GM19467 (cell line): ENCODE data around the gene COQ2.
"Not testable (repeated sequence)": the region's sequence is repeated elsewhere in the genome, so short reads cannot be mapped to it uniquely, and the experiment has no call there.

Experiments
- ATAC-seq: cut with Tn5 transposase; IDR thresholded peaks from one replicate; pipeline ENCODE4 v1.9.1; 2021; ENCODE audit warnings: mild to moderate bottlenecking, moderate library complexity; ENCODE audit not compliant: unreplicated experiment

COQ2 gene

DNA sequence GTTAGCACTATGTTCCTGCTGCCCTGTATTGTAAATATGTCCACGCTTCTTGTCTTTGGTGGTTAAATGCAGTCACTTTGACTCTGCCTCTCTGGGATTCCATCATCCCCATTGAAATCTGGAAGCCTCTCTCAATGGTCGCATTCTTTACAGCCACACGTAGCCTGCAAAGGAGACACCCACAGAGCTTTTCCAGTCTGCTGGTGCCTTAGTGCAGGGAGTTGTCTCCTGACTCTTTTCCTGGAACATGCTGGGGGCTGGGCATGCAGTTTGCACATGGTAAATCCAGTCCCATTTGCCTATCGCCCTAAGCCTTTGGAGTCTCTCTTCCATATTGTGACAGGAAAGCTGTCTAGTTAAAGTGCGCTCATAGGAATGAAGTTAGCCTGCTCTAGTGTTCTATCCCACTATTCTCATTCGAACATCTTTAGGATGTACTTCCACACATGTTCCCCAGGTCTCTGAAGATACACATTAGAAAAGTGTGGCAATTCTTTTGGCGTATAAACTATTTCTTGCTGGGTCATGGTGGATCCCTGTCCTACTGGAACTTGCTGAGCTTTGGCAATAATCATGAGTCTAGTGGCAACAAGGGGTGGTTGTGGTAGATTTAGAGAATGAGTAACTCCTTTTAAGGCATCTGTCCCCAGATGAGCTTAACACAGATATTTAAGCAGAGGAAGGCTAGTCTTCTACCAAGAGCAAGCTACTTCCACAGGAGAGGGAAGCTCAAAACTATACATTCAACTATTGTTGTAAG is 33.7 kb downstream of the COQ2 start:
- no peak for ATAC-seq

GRCh38 chr4:83248486-83248885 is 36.1 kb downstream of the COQ2 start:
- ATAC-seq: no peak

DNA sequence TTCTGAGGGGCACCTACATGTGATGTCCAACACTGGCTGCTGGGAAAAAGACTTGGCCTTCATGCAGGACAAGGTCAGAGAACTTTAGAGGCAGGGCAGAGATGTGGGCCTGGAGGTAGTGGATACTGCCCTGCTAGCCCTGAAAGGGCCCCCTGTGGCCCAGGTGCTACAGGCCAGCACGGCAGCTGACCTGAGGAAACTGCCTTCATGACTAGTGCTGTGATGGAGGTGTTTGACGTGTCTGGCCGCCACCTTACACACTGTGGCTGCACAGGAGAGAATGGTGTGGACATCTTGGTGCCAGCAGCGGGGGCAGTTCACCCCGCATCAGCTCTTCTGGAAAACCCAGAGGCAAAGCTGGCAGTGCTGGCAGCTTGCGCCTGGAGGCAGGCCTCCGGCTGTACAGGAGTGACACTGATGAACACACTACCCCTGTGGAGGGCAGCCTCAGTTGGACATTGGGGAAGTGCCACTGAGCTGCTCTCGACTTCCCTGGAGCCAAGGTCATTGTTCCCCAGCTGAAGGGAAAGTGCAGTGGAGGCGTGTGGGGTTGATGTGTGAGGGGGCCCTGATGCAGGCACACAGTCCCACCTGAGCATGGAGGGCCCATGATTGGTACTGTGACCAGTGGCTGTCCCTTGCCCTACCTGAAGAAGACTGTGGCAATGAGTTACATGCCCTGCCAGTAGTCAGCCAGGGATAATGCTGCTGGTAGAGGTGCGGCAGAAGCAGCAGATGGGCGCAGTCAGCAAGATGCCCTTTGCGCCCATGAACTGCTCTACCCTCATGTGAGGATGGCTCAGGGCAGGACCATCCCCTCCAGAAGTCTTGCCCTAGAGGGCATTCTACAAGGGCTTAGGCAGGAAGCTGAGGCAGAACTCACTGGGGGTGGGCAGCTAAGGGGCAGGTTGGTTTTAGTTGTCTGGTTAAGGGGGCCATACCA is 36.9 kb downstream of the COQ2 start:
- ATAC-seq: no peak

DNA sequence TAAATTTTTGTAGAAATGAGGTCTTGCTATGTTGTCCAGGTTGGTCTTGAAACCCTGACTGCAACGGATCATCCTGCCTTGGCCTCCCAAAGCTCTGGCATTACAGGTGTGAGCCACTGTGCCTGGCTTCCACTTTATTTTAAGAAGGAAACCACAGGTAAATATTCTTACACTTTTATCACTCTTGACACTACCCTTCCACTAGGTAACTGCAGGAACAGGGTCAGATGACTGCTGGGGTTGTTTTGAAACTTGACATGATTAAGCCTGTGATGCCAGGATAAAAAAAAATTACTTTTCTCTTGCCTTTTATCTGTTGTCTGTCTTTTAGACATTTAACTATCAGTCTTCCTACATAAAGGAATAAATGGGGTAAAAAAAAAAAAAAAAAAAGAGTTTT is 43.5 kb downstream of the COQ2 start:
- no peak for ATAC-seq

GRCh38 chr4:83240379-83240875 is 44.2 kb downstream of the COQ2 start:
- peak; percentile 85 for ATAC-seq

- ATAC-seq: no peak
These were observed 46.0 kb downstream of the COQ2 start for GRCh38 chr4:83238393-83239248.

DNA sequence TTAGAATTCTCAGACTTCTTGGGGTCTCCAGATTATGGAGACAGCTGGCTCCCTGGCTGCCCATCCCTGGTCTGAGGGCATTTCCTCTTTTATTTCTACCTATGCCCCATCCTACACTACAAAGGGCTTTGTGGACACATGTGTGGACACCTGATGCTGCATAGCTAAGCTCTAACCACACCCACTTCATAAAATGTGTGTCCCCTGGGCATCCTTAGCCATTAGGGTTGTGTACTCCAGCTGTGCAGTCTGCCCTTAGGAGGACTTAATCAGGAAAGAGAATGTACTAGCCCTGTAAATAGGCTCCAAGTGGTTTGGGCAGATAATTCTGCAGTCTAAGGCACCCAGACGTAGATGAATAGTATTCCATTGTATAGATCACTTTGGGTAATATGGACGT is 47.0 kb downstream of the COQ2 start:
- ATAC-seq: no peak

- not testable (repeated sequence) for ATAC-seq
These were observed 48.9 kb downstream of the COQ2 start for GRCh38 chr4:83235645-83236133.

DNA sequence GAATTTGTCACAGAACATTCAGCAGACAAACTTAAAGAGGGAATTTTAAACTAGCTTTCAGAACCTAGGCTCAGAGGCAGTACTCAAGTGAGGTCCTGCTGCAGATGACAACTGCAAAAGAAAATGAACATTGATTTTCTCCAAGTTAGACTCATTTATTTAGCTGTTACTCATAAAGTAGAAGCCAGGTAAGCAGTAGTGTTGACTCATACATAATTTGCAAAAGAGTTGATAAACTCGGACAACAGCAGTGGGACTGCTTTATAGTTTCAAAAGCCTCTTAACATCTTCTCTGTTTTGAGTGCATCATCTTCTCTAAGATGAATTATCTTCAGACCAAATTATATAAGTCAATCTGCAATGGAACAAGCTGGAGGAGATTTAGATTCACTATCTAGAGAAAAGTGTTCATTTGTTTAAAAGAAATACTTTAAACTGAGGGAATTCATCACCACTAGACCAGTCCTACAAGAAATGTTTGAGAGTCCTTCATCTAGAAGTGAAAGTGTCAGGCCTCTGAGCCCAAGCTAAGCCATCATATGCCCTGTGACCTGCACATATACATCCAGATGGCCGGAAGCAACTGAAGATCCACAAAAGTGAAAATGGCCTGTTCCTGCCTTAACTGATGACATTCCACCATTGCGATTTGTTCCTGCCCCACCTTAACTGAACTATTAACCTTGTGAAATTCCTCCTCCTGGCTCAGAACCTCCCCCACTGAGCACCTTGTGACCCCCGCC is 49.5 kb downstream of the COQ2 start:
- no peak for ATAC-seq

GRCh38 chr4:83234387-83234786 is 50.2 kb downstream of the COQ2 start:
- ATAC-seq: not testable (repeated sequence)

- ATAC-seq: no peak
These were observed 52.5 kb downstream of the COQ2 start for GRCh38 chr4:83232082-83232481.

GRCh38 chr4:83231620-83232076 is 53.0 kb downstream of the COQ2 start:
- peak; percentile 79 for ATAC-seq

- ATAC-seq: no peak
These were observed 53.7 kb downstream of the COQ2 start for GRCh38 chr4:83230928-83231327.

- ATAC-seq: no peak
These were observed 54.8 kb downstream of the COQ2 start for GRCh38 chr4:83229791-83230190.

DNA sequence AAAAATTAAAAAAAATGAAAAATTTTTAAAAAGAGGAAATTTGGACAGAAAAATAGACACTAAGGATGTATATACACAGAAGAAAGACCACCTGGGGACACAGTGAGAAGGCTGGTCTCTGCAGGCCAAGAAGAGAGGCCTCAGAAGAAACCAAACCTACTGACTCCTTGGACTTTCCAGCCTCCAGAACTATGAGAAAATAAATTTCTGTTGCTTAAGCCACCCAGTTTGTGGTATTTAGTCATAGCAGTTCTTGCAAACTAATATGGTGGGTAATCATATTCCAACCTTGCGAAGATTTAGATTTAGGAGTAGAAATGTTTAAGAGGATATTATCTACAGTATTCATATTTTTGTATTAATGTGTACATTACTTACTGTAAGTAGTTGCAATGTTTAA is 56.4 kb downstream of the COQ2 start:
- no peak for ATAC-seq

DNA sequence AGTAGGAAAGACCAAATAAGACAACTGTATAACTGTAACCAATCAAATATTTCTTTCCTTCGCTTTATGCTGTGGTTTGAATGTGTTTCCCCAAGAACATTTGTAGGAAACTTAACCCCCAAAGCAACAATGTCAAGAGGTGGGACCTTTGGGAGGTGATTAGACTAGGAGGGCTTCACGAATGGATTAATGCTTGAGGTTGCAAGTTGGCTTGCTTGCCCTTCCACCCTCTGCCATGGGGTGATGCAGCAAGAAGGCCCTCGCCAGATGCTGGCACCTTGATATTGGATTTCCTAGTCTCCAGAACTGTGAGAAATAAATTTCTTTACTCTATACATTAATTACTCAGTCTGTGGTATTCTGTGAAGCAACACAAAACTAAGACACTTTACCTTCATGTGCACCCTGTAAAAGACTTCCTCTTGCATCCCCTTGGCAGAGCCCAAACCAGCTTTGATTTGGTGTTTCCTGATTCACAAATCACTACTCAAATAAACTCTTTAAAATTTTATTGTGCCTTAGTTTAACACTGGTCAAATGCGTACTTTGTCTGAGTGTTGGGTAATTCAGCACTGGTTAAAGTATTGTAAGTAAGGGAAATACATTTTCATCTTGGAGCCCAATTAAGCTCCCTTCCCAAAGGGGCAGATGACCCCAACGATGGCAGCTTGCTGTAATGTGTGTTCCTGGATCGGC is 59.9 kb downstream of the COQ2 start:
- no peak for ATAC-seq

GRCh38 chr4:83223781-83224180 is 60.8 kb downstream of the COQ2 start:
- ATAC-seq: no peak

DNA sequence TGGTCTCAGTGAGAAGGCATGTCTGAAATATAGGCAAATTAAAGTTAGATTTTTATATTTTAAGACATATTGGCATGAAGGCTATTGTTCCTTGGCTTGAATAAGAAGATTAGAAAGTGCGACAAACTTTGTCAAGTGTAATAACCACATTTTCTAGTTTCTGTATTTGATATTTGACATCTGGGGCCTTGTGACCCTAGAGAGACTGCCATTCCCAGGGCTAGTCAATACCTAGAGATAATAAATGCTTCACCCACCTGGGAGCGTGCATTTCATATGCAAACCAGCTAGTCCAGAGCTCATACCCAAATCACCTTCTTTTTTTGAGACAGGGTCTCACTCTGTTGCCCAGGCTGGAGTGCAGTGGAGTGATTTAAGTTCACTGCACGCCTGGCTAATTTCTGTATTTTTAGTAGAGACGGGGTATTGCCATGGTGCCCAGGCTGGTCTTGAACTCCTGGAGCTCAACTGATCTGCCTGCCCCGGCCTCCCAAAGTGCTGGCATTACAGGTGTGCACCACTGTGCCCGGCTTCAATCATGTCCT is 62.6 kb downstream of the COQ2 start:
- ATAC-seq: peak; percentile 39
